HG02852 (cell line): ENCODE data around the gene LPAR1.
"Not testable (repeated sequence)": the region's sequence is repeated elsewhere in the genome, so short reads cannot be mapped to it uniquely, and the experiment has no call there.

Source experiments
- ATAC-seq: cut with Tn5 transposase; IDR thresholded peaks from one replicate; pipeline ENCODE4 v1.9.1; 2021; ENCODE audit warnings: mild to moderate bottlenecking, moderate library complexity; ENCODE audit not compliant: unreplicated experiment

The LPAR1 gene, protein sequence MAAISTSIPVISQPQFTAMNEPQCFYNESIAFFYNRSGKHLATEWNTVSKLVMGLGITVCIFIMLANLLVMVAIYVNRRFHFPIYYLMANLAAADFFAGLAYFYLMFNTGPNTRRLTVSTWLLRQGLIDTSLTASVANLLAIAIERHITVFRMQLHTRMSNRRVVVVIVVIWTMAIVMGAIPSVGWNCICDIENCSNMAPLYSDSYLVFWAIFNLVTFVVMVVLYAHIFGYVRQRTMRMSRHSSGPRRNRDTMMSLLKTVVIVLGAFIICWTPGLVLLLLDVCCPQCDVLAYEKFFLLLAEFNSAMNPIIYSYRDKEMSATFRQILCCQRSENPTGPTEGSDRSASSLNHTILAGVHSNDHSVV

DNA sequence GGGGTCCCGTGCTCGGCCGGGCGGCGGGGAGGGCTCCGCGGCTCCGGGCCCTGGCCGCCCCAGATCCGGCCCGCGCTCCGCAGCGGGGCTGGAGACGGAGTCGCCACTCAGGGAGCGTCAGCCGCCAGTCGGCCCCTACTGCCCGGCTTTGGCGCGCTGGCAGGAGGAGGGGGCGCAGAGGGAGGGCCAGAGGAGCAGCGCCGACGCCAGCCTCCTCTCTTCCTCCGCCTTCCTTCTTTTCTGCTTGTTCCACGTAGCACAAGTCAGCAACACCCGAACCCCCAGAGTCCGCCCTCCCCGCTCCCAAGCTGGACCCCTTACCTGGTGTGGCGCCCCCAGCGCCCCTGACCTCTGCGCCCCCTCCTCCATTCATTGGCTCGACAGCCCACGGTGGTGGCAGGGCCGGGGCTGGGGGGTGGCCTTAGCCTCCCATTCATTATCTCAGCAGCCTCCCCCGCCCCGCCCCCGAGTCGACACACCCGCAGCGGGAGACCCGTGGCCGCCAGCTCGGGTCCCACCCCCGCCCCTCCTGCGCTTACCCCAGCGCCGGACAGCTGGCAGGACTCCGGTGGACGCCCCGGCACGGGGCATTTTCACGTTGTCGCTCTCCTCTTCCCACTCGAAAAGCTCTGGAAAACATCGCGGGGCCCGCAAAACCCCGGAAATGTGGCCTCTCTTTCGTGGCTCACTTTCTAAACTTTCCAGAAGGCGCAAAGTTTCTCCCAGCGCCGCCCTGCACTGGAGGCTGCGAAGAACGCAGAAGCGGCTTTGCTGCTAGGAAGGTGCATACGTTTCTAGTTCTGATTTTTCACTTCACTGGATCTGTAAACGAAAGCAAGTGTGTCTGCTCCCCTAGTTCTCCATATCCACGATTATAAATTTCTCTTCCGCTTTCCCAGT, at the start of gene LPAR1:
LPAR1 (minus strand) TSS at position 140 of the 900 bp plus-strand sequence. CDS start 66,353 bp downstream, outside the sequence.
- no peak for ATAC-seq

DNA sequence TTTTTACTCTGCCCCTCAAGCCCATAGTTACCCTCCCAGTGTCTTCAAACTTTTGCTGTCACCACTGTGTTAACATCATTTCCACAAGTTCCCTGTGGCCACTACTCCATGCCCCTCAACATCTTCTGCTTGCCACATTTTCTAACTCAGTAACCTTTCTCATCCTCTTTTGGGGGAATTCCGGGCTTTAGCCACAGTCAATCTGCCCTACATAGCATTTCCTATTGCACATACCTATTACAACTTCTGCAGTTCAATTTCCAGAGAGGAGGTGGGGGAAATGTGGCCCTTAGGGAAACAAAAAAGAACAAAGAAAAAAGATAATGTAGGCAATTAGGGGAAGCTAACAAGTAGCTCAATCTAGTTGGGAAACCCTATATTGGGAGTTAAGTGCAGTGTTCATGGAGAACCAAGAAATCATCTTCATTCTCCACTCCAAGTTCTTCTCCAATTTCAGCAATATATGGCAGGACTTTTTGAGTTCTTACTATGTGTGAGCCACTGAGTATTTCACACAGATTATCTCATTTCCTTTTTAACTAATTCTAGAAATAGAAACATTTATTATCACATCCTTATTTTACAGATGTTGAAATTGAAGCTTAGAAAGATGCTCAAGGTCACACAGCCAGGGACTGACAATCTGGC, 40.2 kb upstream of the LPAR1 start:
- ATAC-seq: peak; percentile 68

DNA sequence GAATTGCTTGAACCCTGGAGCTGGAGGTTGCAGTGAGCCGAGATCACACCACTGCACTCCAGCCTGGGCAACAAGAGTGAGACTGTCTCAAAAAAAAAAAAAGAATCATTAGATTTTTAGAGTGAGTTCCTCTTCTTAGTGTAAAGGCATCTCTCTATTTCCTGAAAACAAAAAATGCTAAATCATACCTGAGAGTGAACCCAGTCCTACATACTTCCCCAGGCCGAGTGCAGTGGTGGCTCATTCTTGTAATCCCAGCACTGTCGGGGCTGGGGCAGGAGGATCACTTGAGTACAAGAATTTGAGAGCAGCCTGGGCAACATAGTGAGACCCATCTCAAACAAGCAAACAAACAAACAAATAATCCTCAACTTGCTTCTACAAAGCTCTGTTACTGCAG, 38.2 kb upstream of the LPAR1 start:
- no peak for ATAC-seq

DNA sequence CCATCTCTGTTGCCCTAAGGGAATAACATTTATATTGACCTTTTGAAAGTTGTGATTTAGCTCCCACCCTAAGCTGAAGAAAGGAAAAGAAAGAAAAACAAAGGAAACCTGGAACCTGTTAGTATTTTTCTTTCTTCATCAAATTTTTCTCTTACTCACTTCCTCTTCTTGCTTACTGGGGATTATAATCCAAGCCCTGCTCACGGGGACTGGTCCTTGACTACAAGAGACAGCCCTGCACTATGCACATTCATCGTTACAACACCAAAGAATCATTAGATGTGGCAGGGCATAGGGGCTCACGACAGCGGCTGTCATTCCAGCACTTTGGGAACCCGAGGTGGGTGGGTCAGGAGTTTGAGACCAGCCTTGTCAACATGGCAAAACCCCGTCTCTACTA, 37.8 kb upstream of the LPAR1 start:
- ATAC-seq: no peak

- no peak for ATAC-seq
Observed at GRCh38 chr9:111074395-111074794, 36.1 kb upstream of the LPAR1 start.

DNA sequence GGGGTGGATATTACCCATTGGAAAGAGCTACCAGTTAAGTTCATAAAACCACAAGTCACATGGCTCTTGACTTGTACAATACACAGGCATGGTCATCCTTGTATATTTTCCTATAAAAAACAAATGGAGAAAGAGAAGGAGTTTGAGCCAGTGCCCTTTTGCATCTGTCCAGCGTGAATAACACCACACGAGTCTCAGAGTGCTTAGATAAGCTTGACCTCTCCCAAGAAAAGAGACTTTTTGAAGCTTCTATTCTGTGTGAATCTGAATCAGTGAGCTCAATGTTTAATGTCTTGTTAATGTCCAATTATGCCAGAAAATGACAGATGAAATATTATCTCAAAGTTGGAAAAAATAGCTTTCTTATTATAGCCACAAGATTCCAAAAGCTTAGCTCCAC, 30.9 kb upstream of the LPAR1 start:
- ATAC-seq: no peak

- ATAC-seq: no peak
Observed at GRCh38 chr9:111068771-111069170, 30.5 kb upstream of the LPAR1 start.

DNA sequence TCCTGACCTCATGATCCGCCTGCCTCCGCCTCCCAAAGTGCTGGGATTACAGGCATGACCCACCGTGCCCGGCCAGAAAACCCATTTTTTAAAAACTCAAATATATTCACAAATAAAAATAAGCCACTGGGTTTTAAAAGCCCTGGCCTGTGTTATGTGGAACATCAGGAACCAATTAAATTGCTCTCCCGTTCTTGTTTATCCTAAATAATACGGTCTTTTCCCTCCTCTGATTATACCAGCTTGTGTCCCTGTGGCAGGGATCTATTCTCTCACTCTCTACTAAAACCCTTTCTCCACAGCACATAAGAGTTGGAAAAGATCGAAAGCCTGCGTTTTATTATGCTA, 30.1 kb upstream of the LPAR1 start:
- no peak for ATAC-seq

- ATAC-seq: no peak
Observed at GRCh38 chr9:111066468-111066867, 28.2 kb upstream of the LPAR1 start.

DNA sequence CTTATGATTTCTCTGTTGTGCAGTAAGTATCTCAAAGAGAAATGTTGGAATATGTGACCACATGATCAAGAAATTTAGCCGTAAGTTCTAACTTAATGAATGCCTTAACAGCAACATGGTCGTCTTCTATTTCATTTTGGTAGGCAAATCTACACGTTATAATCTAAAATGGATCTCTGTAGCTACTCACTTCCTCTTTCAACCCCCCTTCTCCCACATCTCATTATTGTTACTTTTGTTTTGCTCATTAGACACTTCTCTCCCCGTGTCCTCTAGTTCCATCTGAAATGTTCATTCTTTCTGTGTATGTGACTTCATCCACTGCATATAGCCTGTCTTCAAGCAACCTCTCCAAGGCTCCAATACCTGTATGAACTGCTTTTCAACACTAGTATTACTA, 27.1 kb upstream of the LPAR1 start:
- ATAC-seq: no peak

GRCh38 chr9:111064160-111064837, 26.0 kb upstream of the LPAR1 start:
- no peak for ATAC-seq

- no peak for ATAC-seq
Observed at GRCh38 chr9:111063332-111063731, 25.1 kb upstream of the LPAR1 start.

DNA sequence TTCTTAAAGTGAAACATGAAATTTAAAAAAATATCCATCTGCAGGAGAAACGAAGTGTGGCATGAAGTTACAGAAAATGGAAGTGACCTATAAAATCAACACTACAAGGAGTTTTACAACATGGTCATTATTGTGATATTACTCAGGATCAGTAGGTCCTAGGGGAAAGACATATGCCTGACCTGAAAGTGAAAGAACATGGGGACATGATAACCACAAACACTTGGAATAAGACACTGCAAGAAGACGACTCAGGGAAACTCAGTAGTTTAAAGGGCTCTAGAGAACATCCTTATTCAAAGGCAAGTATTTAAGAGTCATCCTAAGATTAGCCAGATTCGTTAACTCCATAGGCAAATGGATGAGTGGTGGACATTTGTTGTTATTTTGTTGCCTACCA, 19.9 kb upstream of the LPAR1 start:
- ATAC-seq: no peak

- no peak for ATAC-seq
Observed at GRCh38 chr9:111056538-111056937, 18.3 kb upstream of the LPAR1 start.

DNA sequence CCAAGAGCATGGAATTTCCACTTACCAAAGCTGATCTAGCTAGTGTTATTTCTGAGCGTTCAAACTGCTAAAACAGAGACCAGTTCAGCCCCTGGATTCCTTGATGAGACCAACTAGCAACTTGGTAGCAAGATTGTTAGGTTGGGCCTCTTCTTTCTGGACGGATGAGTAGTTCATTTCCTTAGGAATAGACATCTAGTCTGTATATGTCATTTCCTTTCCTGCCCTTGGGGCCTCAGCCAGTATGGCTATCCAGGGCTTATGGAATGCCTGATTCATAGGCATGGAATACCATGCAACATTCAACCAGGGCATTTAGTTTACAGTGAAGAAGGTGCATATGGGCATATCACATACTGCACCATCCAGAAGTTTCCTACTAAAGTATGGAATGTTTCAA, 14.5 kb upstream of the LPAR1 start:
- no peak for ATAC-seq

DNA sequence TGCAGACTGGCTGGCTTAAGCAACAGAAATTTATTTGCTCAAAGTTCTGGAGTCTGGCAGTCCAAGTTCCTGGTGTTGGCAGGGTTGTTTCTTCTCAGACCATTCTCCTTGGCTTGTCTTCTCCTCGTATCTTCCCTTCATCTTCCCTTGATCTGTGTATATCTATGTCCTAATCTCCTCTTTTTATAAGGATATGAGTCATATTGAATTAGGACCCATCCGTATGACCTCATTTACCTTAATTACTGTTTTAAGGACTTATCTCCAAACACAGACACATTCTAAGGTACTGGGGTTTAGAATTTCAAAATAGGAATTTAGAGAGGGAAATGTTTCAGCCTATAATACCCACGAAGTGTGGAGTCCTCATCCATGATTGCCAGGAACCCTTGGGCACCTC, 13.1 kb upstream of the LPAR1 start:
- no peak for ATAC-seq

GRCh38 chr9:111050819-111051218, 12.5 kb upstream of the LPAR1 start:
- ATAC-seq: no peak

DNA sequence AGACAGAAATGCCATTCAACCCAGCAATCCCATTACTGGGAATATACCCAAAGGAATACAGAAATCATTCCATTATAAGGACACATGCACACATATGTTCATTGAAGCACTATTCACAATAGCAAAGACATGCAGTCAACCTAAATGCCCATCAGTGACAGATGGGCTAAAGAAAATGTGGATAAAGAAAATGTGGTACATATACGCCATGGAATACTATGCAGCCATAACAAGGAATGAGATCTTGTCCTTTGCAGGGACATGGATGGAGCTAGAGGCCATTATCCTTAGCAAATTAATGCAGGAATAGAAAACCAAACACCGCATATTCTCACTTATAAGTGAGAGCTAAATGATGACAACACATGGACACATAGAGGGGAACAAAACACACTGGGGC, 9.0 kb upstream of the LPAR1 start:
- not testable (repeated sequence) for ATAC-seq

- no peak for ATAC-seq
Observed at GRCh38 chr9:111041902-111042301, 3.6 kb upstream of the LPAR1 start.

GRCh38 chr9:111040494-111040893, 2.2 kb upstream of the LPAR1 start:
- no peak for ATAC-seq
